BLaER1 treated with 17β-estradiol and CSF1 and Interleukin-3, amounts not matched to agents 10 nM and 100 nM (cell line): ENCODE measurements around the gene DMWD.

Source experiments
- H3K27ac ChIP-seq, 11 experiments: shearing (Covaris generic); formaldehyde crosslinking; 2 replicates each; pipeline ENCODE4 v1.8.1; 2022
- H3K27me3 ChIP-seq, 11 experiments: shearing (Covaris generic); formaldehyde crosslinking; 2 replicates each; pipeline ENCODE4 v1.8.1; 2022
- H3K36me3 ChIP-seq, 11 experiments: shearing (Covaris generic); formaldehyde crosslinking; 2 replicates each; pipeline ENCODE4 v1.8.1; 2022
- H3K4me1 ChIP-seq, 10 experiments: shearing (Covaris generic); formaldehyde crosslinking; 2 replicates each; pipeline ENCODE4 v1.8.1; 2022
- H3K4me2 ChIP-seq, 11 experiments: shearing (Covaris generic); formaldehyde crosslinking; 2 replicates each; pipeline ENCODE4 v1.8.1; 2022
- H3K4me3 ChIP-seq, 10 experiments: shearing (Covaris generic); formaldehyde crosslinking; 2 replicates each; pipeline ENCODE4 v1.8.1; 2022
- H3K9ac ChIP-seq, 11 experiments: shearing (Covaris generic); formaldehyde crosslinking; 2 replicates each; pipeline ENCODE4 v1.8.1; 2022
- H3K9me3 ChIP-seq, 11 experiments: shearing (Covaris generic); formaldehyde crosslinking; replicated peaks in 1 of 11; 2 replicates each; pipeline ENCODE4 v1.8.1; 2022
- H4K20me1 ChIP-seq, 11 experiments: shearing (Covaris generic); formaldehyde crosslinking; 2 replicates each; pipeline ENCODE4 v1.8.1; 2022
- Cebpa-rat ChIP-seq, 11 experiments: shearing (Covaris generic); IDR thresholded peaks; 2 replicates each; pipeline ENCODE4 v1.8.1; 2022

Gene DMWD

DNA sequence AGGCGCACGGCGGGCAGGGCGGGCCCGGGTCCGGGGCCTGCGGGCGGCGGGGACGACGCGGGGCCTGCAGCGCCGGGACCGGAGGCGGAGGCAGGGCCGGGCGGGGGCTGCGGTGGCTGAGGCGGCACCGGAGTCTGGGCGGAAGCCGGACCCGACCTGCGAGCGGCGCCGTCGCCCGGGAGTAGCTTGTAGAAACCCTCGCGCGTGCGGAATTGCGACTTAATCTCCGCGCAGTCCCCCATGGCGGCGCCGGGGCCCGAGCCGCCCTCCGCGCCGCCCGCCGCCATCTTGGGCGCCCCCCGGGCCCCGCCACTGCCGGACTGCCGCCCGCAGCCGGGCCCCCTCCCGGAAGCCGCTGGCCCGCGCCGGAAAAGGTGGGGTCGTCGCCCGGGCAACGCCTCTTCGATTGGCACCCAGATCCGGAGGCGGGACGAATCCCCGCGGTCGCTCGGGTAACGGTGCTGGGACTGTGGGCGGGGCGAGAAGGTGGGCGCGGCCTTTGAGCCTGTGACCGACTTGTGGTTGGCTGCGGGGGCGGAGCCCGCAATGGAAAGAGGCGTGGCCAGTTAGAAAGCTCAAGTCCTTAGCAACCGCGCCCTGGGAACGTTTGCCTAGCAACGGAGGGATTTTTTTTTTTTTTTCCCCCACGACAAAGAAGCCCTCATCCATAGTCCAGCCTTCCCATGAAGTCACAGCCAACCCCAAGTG is at the start of gene DMWD:
TSS of gene DMWD (minus strand) at position 376 of the 708 bp plus-strand sequence. CDS start at position 287, 89 bp downstream.
- H3K4me3 ChIP-seq, result peak within 1 kb of the TSS; percentile 73 to 86 (median 79)
- H3K27ac ChIP-seq, result peak within 1 kb of the TSS; percentile 67 to 91 (median 86); a peak in 21 of 22 replicates
- peaks cover 32 to 47% (median 38%) of the 10 kb centered on the region in 10 experiments for H3K4me1 ChIP-seq
- H4K20me1 ChIP-seq, result peaks cover 45 to 70% (median 46%) of the 10 kb centered on the region in 11 experiments
- peaks cover 20 to 32% (median 25%) of the 10 kb centered on the region in 11 experiments for H3K36me3 ChIP-seq
- H3K27me3 ChIP-seq, result peaks cover 21 to 67% (median 30%) of the 10 kb centered on the region in 11 experiments
- TF ChIP-seq Cebpa-rat (IDR thresholded peaks at IDR 0.05), result no peak
- peak within 1 kb of the TSS; percentile 81 to 89 (median 86) for H3K9ac ChIP-seq
- H3K4me2 ChIP-seq, result peak within 1 kb of the TSS; percentile 93 to 100 (median 97)
- H3K9me3 ChIP-seq, result no peaks in the 10 kb centered on the region

DNA sequence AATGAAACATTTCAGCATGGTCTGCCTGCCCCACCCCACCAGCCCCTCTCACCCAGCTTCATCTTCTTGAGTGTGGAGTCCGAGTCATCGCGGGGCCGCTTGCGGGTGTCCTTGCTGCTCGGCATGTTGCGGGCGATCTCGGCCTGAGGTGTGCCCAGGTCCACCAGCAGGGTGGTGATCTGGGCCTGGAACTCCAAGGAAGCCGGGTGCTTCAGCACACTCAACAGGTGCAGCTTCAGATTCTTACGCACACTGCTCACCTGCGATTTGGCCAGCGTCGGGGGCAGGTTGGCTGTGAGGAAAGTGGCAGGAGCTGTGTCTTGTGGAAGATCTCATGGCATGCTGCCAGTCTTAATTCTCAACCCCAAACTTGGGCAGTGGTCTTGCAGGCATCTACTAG is 49.6 kb upstream of the DMWD start:
- H3K36me3 ChIP-seq, result peaks cover 100% of the 10 kb centered on the region in 11 experiments

DNA sequence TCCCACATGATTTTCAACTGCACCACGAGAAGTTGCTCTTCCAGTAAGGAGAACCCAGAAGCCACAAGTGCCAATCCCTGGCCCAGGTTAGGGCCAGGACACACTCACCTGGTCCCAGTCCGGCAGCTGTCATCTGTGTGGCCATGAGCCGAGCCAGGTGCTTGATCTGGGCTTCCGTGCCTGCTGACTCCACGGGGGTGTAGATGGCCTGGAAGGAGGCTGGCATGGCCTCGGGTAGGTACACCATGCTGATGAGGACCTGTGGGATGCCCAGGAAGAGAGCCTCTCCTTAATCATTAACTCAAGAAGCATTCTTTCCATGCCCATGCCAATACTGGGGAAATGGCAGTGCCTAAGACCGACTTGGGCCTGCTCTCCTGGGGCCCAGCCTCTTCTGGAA is 42.3 kb upstream of the DMWD start:
- Histone ChIP-seq H3K4me1 (no peaks in the 10 kb centered on the region), H3K27me3 (no peaks in the 10 kb centered on the region), H3K4me3 (no peak overlapping the region), H3K9ac (no peak overlapping the region), H3K9me3 (no peaks in the 10 kb centered on the region), H3K36me3 (peaks cover 98 to 100% (median 100%) of the 10 kb centered on the region in 11 experiments), H3K4me2 (no peak overlapping the region), H4K20me1 (peaks cover 4 to 90% (median 45%) of the 10 kb centered on the region in 11 experiments; a peak in 18 of 22 replicates), H3K27ac (no peak overlapping the region)
- no peak for TF ChIP-seq Cebpa-rat (IDR thresholded peaks at IDR 0.05)

More for the DNA sequence above, 49.6 kb upstream of the DMWD start:
- Histone ChIP-seq H3K4me1 (no peaks in the 10 kb centered on the region), H3K9me3 (no peaks in the 10 kb centered on the region), H3K4me2 (no peak overlapping the region), H3K27ac (no peak overlapping the region), H3K4me3 (no peak overlapping the region), H4K20me1 (peaks cover 0 to 93% (median 50%) of the 10 kb centered on the region in 11 experiments; a peak in 19 of 22 replicates), H3K27me3 (no peaks in the 10 kb centered on the region), H3K9ac (no peak overlapping the region)
- no peak for TF ChIP-seq Cebpa-rat (IDR thresholded peaks at IDR 0.05)

- Histone ChIP-seq H4K20me1 (peaks cover 4 to 96% (median 38%) of the 10 kb centered on the region in 11 experiments; a peak in 16 of 22 replicates), H3K27me3 (no peaks in the 10 kb centered on the region), H3K9ac (no peak overlapping the region), H3K27ac (no peak overlapping the region), H3K9me3 (no peaks in the 10 kb centered on the region), H3K4me3 (no peak overlapping the region), H3K36me3 (peaks cover 98 to 100% (median 100%) of the 10 kb centered on the region in 11 experiments), H3K4me1 (0 out of 20 replicates have a peak, but pooled peaks cover 0 to 4% (median 0%) of the 10 kb centered on the region in 10 experiments), H3K4me2 (no peak overlapping the region)
- no peak for TF ChIP-seq Cebpa-rat (IDR thresholded peaks at IDR 0.05)
These were observed 36.3 kb upstream of the DMWD start for GRCh38 chr19:45828945-45829344.

- H3K4me1 ChIP-seq, result peaks cover 0 to 4% (median 0%) of the 10 kb centered on the region in 10 experiments; a peak in 1 of 20 replicates
- TF ChIP-seq Cebpa-rat (IDR thresholded peaks at IDR 0.05), result no peak
- H3K4me3 ChIP-seq, result no peak overlapping the region
- peaks cover 3 to 96% (median 39%) of the 10 kb centered on the region in 11 experiments; a peak in 16 of 22 replicates for H4K20me1 ChIP-seq
- no peaks in the 10 kb centered on the region for H3K9me3 ChIP-seq
- no peak overlapping the region for H3K9ac ChIP-seq
- H3K36me3 ChIP-seq, result peaks cover 98 to 100% (median 100%) of the 10 kb centered on the region in 11 experiments
- H3K27me3 ChIP-seq, result no peaks in the 10 kb centered on the region
- H3K4me2 ChIP-seq, result no peak overlapping the region
- H3K27ac ChIP-seq, result no peak overlapping the region
These were observed 35.9 kb upstream of the DMWD start for GRCh38 chr19:45828523-45828922.

DNA sequence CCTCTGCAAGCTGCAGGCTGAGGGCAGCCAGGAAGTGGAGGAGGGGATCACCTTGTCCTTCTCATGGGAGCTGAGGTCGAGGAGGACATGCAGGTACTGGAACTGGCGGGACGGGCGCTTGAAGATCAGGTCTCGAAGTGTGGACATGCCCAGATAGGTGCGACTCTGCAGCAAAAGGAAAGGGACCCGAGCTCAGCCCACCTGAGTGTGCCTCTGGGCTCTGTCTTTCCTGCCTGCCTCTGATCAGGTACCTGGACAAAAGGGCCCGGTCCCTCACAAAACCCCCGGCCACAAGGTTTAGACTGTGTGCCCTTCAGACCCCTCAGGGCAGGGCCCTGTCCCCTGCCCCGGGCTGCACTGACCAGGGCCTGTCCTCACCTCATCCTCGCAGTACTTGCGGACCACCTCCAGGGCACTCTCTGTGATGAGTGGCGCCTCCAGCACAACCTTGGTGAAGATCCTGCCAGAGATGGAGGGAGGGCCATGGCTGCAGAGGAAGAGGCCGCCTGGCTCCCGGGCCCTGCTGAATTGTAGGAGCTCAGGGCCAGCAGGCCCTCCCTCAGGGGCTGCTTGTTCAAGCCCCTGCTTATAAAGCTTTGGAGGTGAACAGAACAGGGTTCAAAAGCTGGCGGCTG is 34.9 kb upstream of the DMWD start:
- H3K4me1 ChIP-seq, result peaks cover 0 to 9% (median 0%) of the 10 kb centered on the region in 10 experiments; a peak in 3 of 20 replicates
- H3K9me3 ChIP-seq, result no peaks in the 10 kb centered on the region
- TF ChIP-seq Cebpa-rat (IDR thresholded peaks at IDR 0.05), result no peak
- no peak overlapping the region for H3K27ac ChIP-seq
- peaks cover 0 to 96% (median 39%) of the 10 kb centered on the region in 11 experiments; a peak in 16 of 22 replicates for H4K20me1 ChIP-seq
- no peak overlapping the region for H3K9ac ChIP-seq
- no peak overlapping the region for H3K4me3 ChIP-seq
- no peak overlapping the region for H3K4me2 ChIP-seq
- H3K27me3 ChIP-seq, result no peaks in the 10 kb centered on the region
- peaks cover 98 to 100% (median 100%) of the 10 kb centered on the region in 11 experiments for H3K36me3 ChIP-seq

DNA sequence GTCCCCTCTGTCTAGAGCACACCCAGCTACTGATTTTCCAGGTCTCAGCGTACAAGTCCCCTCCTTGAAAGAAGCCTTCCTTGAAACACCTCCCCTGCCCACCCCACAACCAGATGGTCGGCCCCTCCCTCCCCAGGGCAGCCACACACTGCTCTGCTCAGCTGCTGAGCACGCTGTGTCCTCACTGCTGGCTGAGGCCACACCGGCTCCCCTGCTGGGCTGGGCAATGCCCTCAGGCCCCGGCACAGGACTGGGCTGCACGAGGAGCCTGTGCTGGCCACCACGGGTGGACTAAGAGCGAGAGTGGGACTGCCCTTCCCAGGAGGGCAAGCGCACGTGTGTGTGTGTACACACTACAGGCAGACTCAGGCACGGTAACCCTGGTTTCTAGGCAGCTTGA is 34.3 kb upstream of the DMWD start:
- no peak for TF ChIP-seq Cebpa-rat (IDR thresholded peaks at IDR 0.05)
- no peaks in the 10 kb centered on the region for H3K9me3 ChIP-seq
- H3K4me3 ChIP-seq, result no peak overlapping the region
- H3K9ac ChIP-seq, result no peak overlapping the region
- no peak overlapping the region for H3K27ac ChIP-seq
- H3K4me1 ChIP-seq, result peaks cover 0 to 9% (median 0%) of the 10 kb centered on the region in 10 experiments; a peak in 3 of 20 replicates
- H3K36me3 ChIP-seq, result peaks cover 95 to 100% (median 97%) of the 10 kb centered on the region in 11 experiments
- no peaks in the 10 kb centered on the region for H3K27me3 ChIP-seq
- H3K4me2 ChIP-seq, result no peak overlapping the region
- peaks cover 0 to 96% (median 36%) of the 10 kb centered on the region in 11 experiments; a peak in 16 of 22 replicates for H4K20me1 ChIP-seq

GRCh38 chr19:45825917-45826893 is 33.6 kb upstream of the DMWD start:
- no peak overlapping the region for H3K4me2 ChIP-seq
- H3K36me3 ChIP-seq, result peaks cover 95 to 100% (median 97%) of the 10 kb centered on the region in 11 experiments
- no peak overlapping the region for H3K4me3 ChIP-seq
- no peaks in the 10 kb centered on the region for H3K27me3 ChIP-seq
- H3K4me1 ChIP-seq, result peaks cover 0 to 14% (median 0%) of the 10 kb centered on the region in 10 experiments; a peak in 4 of 20 replicates
- no peak overlapping the region for H3K27ac ChIP-seq
- no peak for TF ChIP-seq Cebpa-rat (IDR thresholded peaks at IDR 0.05)
- H3K9me3 ChIP-seq, result no peaks in the 10 kb centered on the region
- H4K20me1 ChIP-seq, result peaks cover 0 to 96% (median 31%) of the 10 kb centered on the region in 11 experiments; a peak in 16 of 22 replicates
- H3K9ac ChIP-seq, result no peak overlapping the region
